HCT116 (cell line): ENCODE data around the gene CNOT2. TPM values are rescaled to one million over a fixed set of nuclear protein-coding genes. Genes with fewer than 3 reads are reported as not detected.

Experiments used
- ATAC-seq: fragments of 200-7000 bp; cut with Tn5 transposase; 2 replicates; pipeline ENCODE4 v1.9.1; 2020; ENCODE audit warnings: mild to moderate bottlenecking, moderate library complexity
- BruUV-seq: library from RNA; stranded (reverse); fragments of 400-500 nt; replicated peaks from 2 replicates; lab custom pipeline; 2021; lab: Mats Ljungman, UMichigan
- CTCF ChIA-PET: fragments of 300-600 bp; sonication (Branson Sonifier 250); formaldehyde crosslinking; loops from one replicate; lab custom pipeline; 2021; ENCODE audit warnings: antibody characterized with exemption; lab: Charles Lee
- POLR2A ChIA-PET: fragments of 300-600, 350-600 bp; sonication (Branson Sonifier 250); formaldehyde crosslinking; loops from one replicate; lab custom pipeline; 2021; ENCODE audit warnings: antibody characterized with exemption; lab: Charles Lee
- RAD21 ChIA-PET, 2 experiments: fragments of 300-600 bp; sonication (Branson Sonifier 250); formaldehyde crosslinking; loops; one replicate each; lab custom pipeline; 2023; ENCODE audit warnings: low total read pairs in 2 of 2; ENCODE audit not compliant: uncharacterized antibody in 2 of 2, unreplicated experiment in 2 of 2, low non-redundant PET in 1 of 2; lab: Charles Lee
- DNase-seq: peaks from one replicate; pipeline ENCODE4 v3.0.0-alpha.2; 2010; ENCODE audit warnings: low read depth, low spot score
- H2AFZ ChIP-seq: fragments of 200-600 bp; shearing (Covaris generic), sonication (generic); 2 replicates; pipeline ENCODE4 v1.6.1; 2017; ENCODE audit warnings: low read depth, mixed run types, mixed read lengths, antibody characterized with exemption, low read length; ENCODE audit not compliant: poor library complexity, severe bottlenecking
- H3K27ac ChIP-seq: 2 replicates; pipeline ENCODE4 v1.5.1; 2012; ENCODE audit warnings: low read depth, low read length
- H3K27me3 ChIP-seq: fragments of 200-600 bp; sonication (generic); 2 replicates; pipeline ENCODE4 v1.6.1; 2016; ENCODE audit warnings: mixed run types, low read length, mixed read lengths; ENCODE audit not compliant: insufficient read depth
- H3K36me3 ChIP-seq, 2 experiments: fragments of 200-500 bp in 1 of 2; fragments of 200-600 bp in 1 of 2; sonication (Bioruptor generic) in 1 of 2; sonication (generic) in 1 of 2; 2 replicates each; pipeline versions ENCODE4 v1.5.1 to v1.6.1; 2014 to 2016; ENCODE audit warnings: low read length in 2 of 2, inconsistent platforms in 1 of 2, mixed read lengths in 1 of 2, mixed run types in 1 of 2; ENCODE audit not compliant: insufficient read depth in 2 of 2, control insufficient read depth in 1 of 2
- H3K4me1 ChIP-seq, 2 experiments: fragments of 200-600 bp in 1 of 2; sonication (generic) in 1 of 2; 2 replicates each; pipeline versions ENCODE4 v1.5.1 to v1.6.1; 2012 to 2017; ENCODE audit warnings: low read length in 2 of 2, inconsistent platforms in 1 of 2, mild to moderate bottlenecking in 1 of 2, mixed read lengths in 1 of 2, mixed run types in 1 of 2, moderate library complexity in 1 of 2; ENCODE audit not compliant: insufficient read depth in 2 of 2, control insufficient read depth in 1 of 2
- H3K4me2 ChIP-seq: fragments of 200-600 bp; sonication (generic); 2 replicates; pipeline ENCODE4 v1.6.1; 2017; ENCODE audit warnings: mixed run types, low read length, mixed read lengths
- H3K4me3 ChIP-seq, 2 experiments: fragments of 200-600 bp in 1 of 2; sonication (generic) in 1 of 2; replicated peaks in 1 of 2; 2 replicates each; pipeline ENCODE4 v1.5.1; 2011 to 2016; ENCODE audit warnings: low read length in 2 of 2, control low read depth in 1 of 2, low read depth in 1 of 2, mild to moderate bottlenecking in 1 of 2, mixed read lengths in 1 of 2, mixed run types in 1 of 2
- H3K79me2 ChIP-seq: fragments of 200-600 bp; sonication (generic); 2 replicates; pipeline ENCODE4 v1.6.1; 2017; ENCODE audit warnings: mild to moderate bottlenecking, mixed run types, low read length, moderate library complexity, mixed read lengths; ENCODE audit not compliant: insufficient read depth
- H3K9ac ChIP-seq: fragments of 200-600 bp; sonication (generic); 2 replicates; pipeline ENCODE4 v1.6.1; 2016; ENCODE audit warnings: low read length, mixed read lengths
- H3K9me2 ChIP-seq: fragments of 200-600 bp; sonication (generic), shearing (Covaris generic); 2 replicates; pipeline ENCODE4 v1.6.1; 2017; ENCODE audit warnings: mixed run types, mild to moderate bottlenecking, moderate library complexity; ENCODE audit not compliant: insufficient read depth
- H3K9me3 ChIP-seq, 2 experiments: fragments of 200-500 bp in 1 of 2; fragments of 200-600 bp in 1 of 2; sonication (Bioruptor generic) in 1 of 2; sonication (generic) in 1 of 2; 2 replicates each; pipeline ENCODE4 v1.6.1; 2014 to 2017; ENCODE audit warnings: low read length in 2 of 2, mixed read lengths in 2 of 2, inconsistent platforms in 1 of 2, low read depth in 1 of 2, mild to moderate bottlenecking in 1 of 2, mixed run types in 1 of 2, moderate library complexity in 1 of 2; ENCODE audit not compliant: control insufficient read depth in 1 of 2, insufficient read depth in 1 of 2
- H4K20me1 ChIP-seq: fragments of 200-600 bp; sonication (generic), shearing (Covaris generic); 2 replicates; pipeline ENCODE4 v1.6.1; 2017; ENCODE audit warnings: mixed run types, mild to moderate bottlenecking, moderate library complexity; ENCODE audit not compliant: insufficient read depth
- ATF3 ChIP-seq: IDR thresholded peaks from 2 replicates; pipeline ENCODE4 v1.6.1; 2012
- CEBPB ChIP-seq: IDR thresholded peaks from 2 replicates; pipeline ENCODE4 v1.6.1; 2012; ENCODE audit warnings: low read depth
- EGR1 ChIP-seq: IDR thresholded peaks from 2 replicates; pipeline ENCODE4 v1.6.1; 2012; ENCODE audit warnings: low read depth
- JUND ChIP-seq: IDR thresholded peaks from 2 replicates; pipeline ENCODE4 v1.6.1; 2012
- RAD21 ChIP-seq: IDR thresholded peaks from 2 replicates; pipeline ENCODE4 v1.6.1; 2012; ENCODE audit warnings: low read depth, mild to moderate bottlenecking
- SP1 ChIP-seq: IDR thresholded peaks from 2 replicates; pipeline ENCODE4 v1.6.1; 2012; ENCODE audit warnings: low read depth
- TCF7L2 ChIP-seq: IDR thresholded peaks from 2 replicates; pipeline ENCODE4 v1.7.0; 2011; ENCODE audit warnings: borderline replicate concordance, inconsistent platforms; ENCODE audit not compliant: insufficient read depth, insufficient read length; ENCODE audit errors: extremely low read depth
- YY1 ChIP-seq: IDR thresholded peaks from 2 replicates; pipeline ENCODE4 v1.6.1; 2011; ENCODE audit warnings: low read length, low read depth, moderate library complexity, mild to moderate bottlenecking; ENCODE audit not compliant: insufficient replicate concordance; ENCODE audit errors: extremely low read depth
- ZBTB33 ChIP-seq: IDR thresholded peaks from 2 replicates; pipeline ENCODE4 v1.6.1; 2011; ENCODE audit warnings: mild to moderate bottlenecking, low read length, moderate library complexity; ENCODE audit not compliant: insufficient replicate concordance; ENCODE audit errors: extremely low read depth
- intact Hi-C: fragments of 100-400 bp; cut with micrococcal nuclease; formaldehyde crosslinking; loops from 2 replicates; pipeline ENCODE4 v1.10.0; 2022
- total RNA-seq: library from RNA; stranded (reverse); gene quantifications from one replicate; pipeline ENCODE4 v1.2.1, GENCODE V29; 2021; ENCODE audit not compliant: unreplicated experiment
- TF ChIP-seq, protein P1 (sequence below): IDR thresholded peaks from 2 replicates; pipeline ENCODE4 v1.6.1; 2012
- TF ChIP-seq, protein P2 (sequence below), 3 experiments: fragments of 200-600 bp in 1 of 3; sonication (generic) in 1 of 3; IDR thresholded peaks in 2 of 3; conservative IDR thresholded peaks in 1 of 3; 2 replicates each; pipeline ENCODE4 v1.5.1; 2012 to 2017; ENCODE audit warnings: low read depth in 2 of 3, low read length in 2 of 3, antibody characterized with exemption in 1 of 3, borderline replicate concordance in 1 of 3, control low read depth in 1 of 3, mild to moderate bottlenecking in 1 of 3, mixed read lengths in 1 of 3, mixed run types in 1 of 3, moderate library complexity in 1 of 3; ENCODE audit not compliant: insufficient read depth in 1 of 3
- TF ChIP-seq, protein P3 (sequence below): IDR thresholded peaks from 2 replicates; pipeline ENCODE4 v1.6.1; 2012; ENCODE audit warnings: low read depth

The CNOT2 gene
- total RNA-seq, 1 experiment from 2014 or later: 58.7 TPM

DNA sequence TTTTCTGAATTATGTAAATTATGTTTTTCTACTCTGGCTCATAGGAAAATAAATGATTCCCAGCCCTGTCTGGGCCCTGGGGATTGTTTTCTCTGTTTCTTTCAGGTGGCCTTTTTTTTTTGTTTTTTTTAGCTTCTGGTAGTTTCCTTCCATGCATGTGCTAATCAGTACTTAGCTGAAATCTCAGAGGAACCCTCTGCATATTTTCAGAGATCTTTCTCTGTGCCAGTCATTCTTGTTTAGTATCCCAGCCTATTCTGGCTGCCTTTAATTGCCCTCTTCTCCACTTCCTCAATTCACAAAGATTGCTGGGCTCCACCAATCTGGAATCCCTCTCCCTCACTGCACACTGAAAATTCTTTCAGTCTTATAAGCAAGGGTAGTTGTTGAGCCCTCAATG, 46.9 kb downstream of the CNOT2 start:
- peaks cover 2 to 5% of the 10 kb centered on the region in 2 experiments; a peak in 2 of 4 replicates for H3K36me3 ChIP-seq
- H3K27me3 ChIP-seq: no peaks in the 10 kb centered on the region
- H2AFZ ChIP-seq: no peak overlapping the region
- H3K4me3 ChIP-seq: no peak overlapping the region
- H3K4me2 ChIP-seq: no peak overlapping the region
- no peaks in the 10 kb centered on the region for H3K9me2 ChIP-seq
- CTCF ChIA-PET: no interaction called here
- intact Hi-C loops: no loop called here
- ATAC-seq: no peak
- H3K9me3 ChIP-seq: no peaks in the 10 kb centered on the region
- peaks cover 9% of the 10 kb centered on the region; the same call in 1 of the 2 replicates for H4K20me1 ChIP-seq
- H3K79me2 ChIP-seq: peaks cover 81% of the 10 kb centered on the region
- H3K9ac ChIP-seq: no peak overlapping the region
- no peak for TF ChIP-seq RAD21
- TF ChIP-seq, protein P1, sequence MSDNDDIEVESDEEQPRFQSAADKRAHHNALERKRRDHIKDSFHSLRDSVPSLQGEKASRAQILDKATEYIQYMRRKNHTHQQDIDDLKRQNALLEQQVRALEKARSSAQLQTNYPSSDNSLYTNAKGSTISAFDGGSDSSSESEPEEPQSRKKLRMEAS: no peak
- no peak for TF ChIP-seq ZBTB33
- no peak for TF ChIP-seq EGR1
- no peak for TF ChIP-seq ATF3
- TF ChIP-seq YY1: no peak
- no peak for TF ChIP-seq SP1
- TF ChIP-seq JUND: no peak
- TF ChIP-seq CEBPB: no peak
- TF ChIP-seq, protein P2, sequence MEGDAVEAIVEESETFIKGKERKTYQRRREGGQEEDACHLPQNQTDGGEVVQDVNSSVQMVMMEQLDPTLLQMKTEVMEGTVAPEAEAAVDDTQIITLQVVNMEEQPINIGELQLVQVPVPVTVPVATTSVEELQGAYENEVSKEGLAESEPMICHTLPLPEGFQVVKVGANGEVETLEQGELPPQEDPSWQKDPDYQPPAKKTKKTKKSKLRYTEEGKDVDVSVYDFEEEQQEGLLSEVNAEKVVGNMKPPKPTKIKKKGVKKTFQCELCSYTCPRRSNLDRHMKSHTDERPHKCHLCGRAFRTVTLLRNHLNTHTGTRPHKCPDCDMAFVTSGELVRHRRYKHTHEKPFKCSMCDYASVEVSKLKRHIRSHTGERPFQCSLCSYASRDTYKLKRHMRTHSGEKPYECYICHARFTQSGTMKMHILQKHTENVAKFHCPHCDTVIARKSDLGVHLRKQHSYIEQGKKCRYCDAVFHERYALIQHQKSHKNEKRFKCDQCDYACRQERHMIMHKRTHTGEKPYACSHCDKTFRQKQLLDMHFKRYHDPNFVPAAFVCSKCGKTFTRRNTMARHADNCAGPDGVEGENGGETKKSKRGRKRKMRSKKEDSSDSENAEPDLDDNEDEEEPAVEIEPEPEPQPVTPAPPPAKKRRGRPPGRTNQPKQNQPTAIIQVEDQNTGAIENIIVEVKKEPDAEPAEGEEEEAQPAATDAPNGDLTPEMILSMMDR (IDR thresholded peaks at IDR 0.05 in 2 of 3, conservative IDR thresholded peaks at IDR 0.05 in 1 of 3; ENCODE audit: borderline replicate concordance in 1 of 3, insufficient read depth in 1 of 3, low read depth in 2 of 3, low read length in 2 of 3): no peak
- TF ChIP-seq, protein P3, sequence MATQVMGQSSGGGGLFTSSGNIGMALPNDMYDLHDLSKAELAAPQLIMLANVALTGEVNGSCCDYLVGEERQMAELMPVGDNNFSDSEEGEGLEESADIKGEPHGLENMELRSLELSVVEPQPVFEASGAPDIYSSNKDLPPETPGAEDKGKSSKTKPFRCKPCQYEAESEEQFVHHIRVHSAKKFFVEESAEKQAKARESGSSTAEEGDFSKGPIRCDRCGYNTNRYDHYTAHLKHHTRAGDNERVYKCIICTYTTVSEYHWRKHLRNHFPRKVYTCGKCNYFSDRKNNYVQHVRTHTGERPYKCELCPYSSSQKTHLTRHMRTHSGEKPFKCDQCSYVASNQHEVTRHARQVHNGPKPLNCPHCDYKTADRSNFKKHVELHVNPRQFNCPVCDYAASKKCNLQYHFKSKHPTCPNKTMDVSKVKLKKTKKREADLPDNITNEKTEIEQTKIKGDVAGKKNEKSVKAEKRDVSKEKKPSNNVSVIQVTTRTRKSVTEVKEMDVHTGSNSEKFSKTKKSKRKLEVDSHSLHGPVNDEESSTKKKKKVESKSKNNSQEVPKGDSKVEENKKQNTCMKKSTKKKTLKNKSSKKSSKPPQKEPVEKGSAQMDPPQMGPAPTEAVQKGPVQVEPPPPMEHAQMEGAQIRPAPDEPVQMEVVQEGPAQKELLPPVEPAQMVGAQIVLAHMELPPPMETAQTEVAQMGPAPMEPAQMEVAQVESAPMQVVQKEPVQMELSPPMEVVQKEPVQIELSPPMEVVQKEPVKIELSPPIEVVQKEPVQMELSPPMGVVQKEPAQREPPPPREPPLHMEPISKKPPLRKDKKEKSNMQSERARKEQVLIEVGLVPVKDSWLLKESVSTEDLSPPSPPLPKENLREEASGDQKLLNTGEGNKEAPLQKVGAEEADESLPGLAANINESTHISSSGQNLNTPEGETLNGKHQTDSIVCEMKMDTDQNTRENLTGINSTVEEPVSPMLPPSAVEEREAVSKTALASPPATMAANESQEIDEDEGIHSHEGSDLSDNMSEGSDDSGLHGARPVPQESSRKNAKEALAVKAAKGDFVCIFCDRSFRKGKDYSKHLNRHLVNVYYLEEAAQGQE: no peak
- TF ChIP-seq TCF7L2: no peak
- RAD21 ChIA-PET: no interaction called here
- no peaks in the 10 kb centered on the region for H3K4me1 ChIP-seq
- POLR2A ChIA-PET: no interaction called here
- no TSS peak for BruUV-seq
- DNase-seq: no peak
- no peak overlapping the region for H3K27ac ChIP-seq
